Uterus (tissue), 4 donors: ENCODE measurements around the gene ARAF. TPM values are rescaled to one million over a fixed set of nuclear protein-coding genes. Genes with fewer than 3 reads are reported as not detected.
A peak's percentile ranks its signal among the peaks of the same experiment; 100 is the strongest.

ENCODE experiments used
- DNase-seq, 2 donors: peaks; one replicate each; pipeline ENCODE4 v3.0.0-alpha.2; 2019 to 2020
- H3K27ac ChIP-seq, 2 donors: fragments of 200-600 bp; sonication (generic); 1 replicate in 1 of 2; 2 replicates in 1 of 2; pipeline ENCODE4 v1.5.1; 2016 to 2018
- H3K27me3 ChIP-seq, 2 donors: fragments of 200-600 bp; sonication (generic); one replicate each; pipeline ENCODE4 v1.5.1; 2018 to 2019; ENCODE audit warnings: control low read depth in 1 of 2
- H3K36me3 ChIP-seq, 2 donors: fragments of 200-600 bp; sonication (generic); one replicate each; pipeline ENCODE4 v1.5.1; 2019; ENCODE audit warnings: control low read depth in 1 of 2
- H3K4me1 ChIP-seq, 2 donors: fragments of 200-600 bp; sonication (generic); one replicate each; pipeline ENCODE4 v1.5.1; 2018 to 2019; ENCODE audit warnings: control low read depth in 1 of 2
- H3K4me3 ChIP-seq, 2 donors: fragments of 200-600 bp; sonication (generic); 1 replicate in 1 of 2; 2 replicates in 1 of 2; pipeline ENCODE4 v1.5.1; 2018 to 2019; ENCODE audit warnings: mild to moderate bottlenecking in 1 of 2
- H3K9me3 ChIP-seq, 2 donors: fragments of 200-600 bp; sonication (generic); one replicate each; pipeline ENCODE4 v1.5.1; 2019; ENCODE audit warnings: control low read depth in 1 of 2
- CTCF ChIP-seq, 4 experiments: fragments of 200-600 bp in 2 of 4; fragments of 450-650 bp in 2 of 4; sonication (generic) in 2 of 4; IDR thresholded peaks; one replicate each; pipeline ENCODE4 v1.5.1; 2016 to 2019; ENCODE audit warnings: antibody characterized with exemption in 4 of 4, mild to moderate bottlenecking in 2 of 4, moderate library complexity in 1 of 4
- POLR2A ChIP-seq, 2 donors: fragments of 450-650 bp; IDR thresholded peaks; one replicate each; pipeline ENCODE4 v1.6.1; 2016; ENCODE audit warnings: antibody characterized with exemption in 2 of 2, mild to moderate bottlenecking in 1 of 2, moderate library complexity in 1 of 2
- intact Hi-C: fragments of 100-400 bp; cut with DNase I; formaldehyde crosslinking; loops from one replicate; pipeline ENCODE4 v1.15.1; 2023; ENCODE audit warnings: low total_unique reads
- total RNA-seq, 4 donors: library from RNA; depleted of rRNA in 3 of 4; stranded (reverse); fragments of >200 nt in 3 of 4; gene quantifications; one replicate each; pipeline versions ENCODE4 v1.1.0 to v1.2.4, GENCODE V29; 2014 to 2023
- donor health status: DM: yes; HTN: yes; CAD: no.

Gene ARAF
- total RNA-seq, 4 donors from 2014 or later = 5.6 to 65.6 (median 17.6) TPM

DNA sequence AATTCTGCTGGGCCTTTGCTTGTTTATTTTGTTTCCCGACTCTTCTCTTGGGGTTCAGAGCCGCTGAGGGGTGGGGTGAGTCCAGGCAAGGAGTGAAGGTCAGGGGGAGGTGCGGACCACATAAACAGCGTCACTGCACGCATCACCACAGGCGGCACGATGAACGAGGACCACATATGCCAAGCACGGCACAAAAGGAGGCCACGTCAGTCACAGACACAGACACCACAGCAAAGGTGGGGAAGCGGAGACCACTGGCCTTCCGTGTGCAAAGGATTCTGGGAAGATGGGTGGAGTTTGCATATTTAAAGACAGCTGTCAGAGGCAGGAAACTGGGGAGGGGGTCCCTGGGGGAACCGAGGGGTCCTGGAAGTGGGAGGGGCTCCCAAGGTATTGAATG, 10.9 kb downstream of the ARAF start:
- H3K27me3 ChIP-seq = no peaks in the 10 kb centered on the region
- H3K4me1 ChIP-seq = no peaks in the 10 kb centered on the region
- no peak overlapping the region for H3K27ac ChIP-seq
- no peak for DNase-seq
- H3K4me3 ChIP-seq = no peak overlapping the region
- no peaks in the 10 kb centered on the region for H3K36me3 ChIP-seq
- TF ChIP-seq CTCF (IDR thresholded peaks at IDR 0.05) (no peak), POLR2A (IDR thresholded peaks at IDR 0.05) (no peak)
- intact Hi-C loops = no loop called here
- H3K9me3 ChIP-seq = no peaks in the 10 kb centered on the region

DNA sequence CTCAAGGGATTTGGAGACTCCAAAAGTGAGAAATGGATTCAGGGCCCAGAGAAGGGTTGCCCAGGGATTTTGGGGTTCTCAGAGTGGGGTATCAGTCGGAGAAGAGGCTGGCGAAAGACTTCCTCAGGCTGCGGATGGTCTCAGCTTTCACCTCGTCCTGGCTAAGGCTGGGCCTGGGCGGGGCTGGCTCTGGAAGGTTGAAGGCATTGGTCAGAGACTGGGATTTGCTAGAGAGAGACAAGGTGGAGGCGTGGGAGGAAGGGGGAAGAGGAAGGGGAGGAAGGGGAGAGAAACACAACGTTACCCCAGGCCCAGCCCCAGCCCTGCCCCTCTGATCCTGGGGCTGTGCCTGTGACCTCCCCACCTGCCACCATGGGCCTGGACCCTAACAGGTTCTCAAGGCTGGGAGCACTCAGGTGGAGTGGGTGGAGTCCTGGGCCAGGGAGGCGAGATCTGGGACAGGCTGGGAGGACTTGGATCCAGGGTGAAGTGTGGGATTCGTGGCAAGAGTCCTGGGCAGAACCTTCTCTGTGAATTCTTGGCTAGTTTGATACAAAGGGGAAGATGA, 11.9 kb downstream of the ARAF start:
- TF ChIP-seq CTCF (IDR thresholded peaks at IDR 0.05) (no peak), POLR2A (IDR thresholded peaks at IDR 0.05) (no peak)
- peak overlapping the region; percentile 45 to 69 for H3K27ac ChIP-seq
- no peaks in the 10 kb centered on the region for H3K9me3 ChIP-seq
- intact Hi-C loops = no loop called here
- no peak for DNase-seq
- no peaks in the 10 kb centered on the region for H3K4me1 ChIP-seq
- H3K36me3 ChIP-seq = no peaks in the 10 kb centered on the region
- H3K4me3 ChIP-seq = no peak overlapping the region
- H3K27me3 ChIP-seq = no peaks in the 10 kb centered on the region

GRCh38 chrX:47573341-47574075, 12.5 kb downstream of the ARAF start:
- Histone ChIP-seq H3K36me3 (no peaks in the 10 kb centered on the region), H3K27me3 (no peaks in the 10 kb centered on the region), H3K4me3 (peak overlapping the region; percentile 3 to 25), H3K4me1 (no peaks in the 10 kb centered on the region), H3K27ac (peak overlapping the region; percentile 45 to 69), H3K9me3 (no peaks in the 10 kb centered on the region)
- no peak for TF ChIP-seq CTCF (IDR thresholded peaks at IDR 0.05)
- TF ChIP-seq POLR2A (IDR thresholded peaks at IDR 0.05) = no peak
- intact Hi-C loops = no loop called here
- peak; percentile 69 to 71 for DNase-seq

GRCh38 chrX:47574076-47574546, 13.1 kb downstream of the ARAF start:
- peak overlapping the region; percentile 45 to 69 for H3K27ac ChIP-seq
- H3K4me1 ChIP-seq = no peaks in the 10 kb centered on the region
- no peak for DNase-seq
- intact Hi-C loops = no loop called here
- no peaks in the 10 kb centered on the region for H3K9me3 ChIP-seq
- H3K36me3 ChIP-seq = no peaks in the 10 kb centered on the region
- H3K27me3 ChIP-seq = no peaks in the 10 kb centered on the region
- peak overlapping the region; percentile 3 to 25 for H3K4me3 ChIP-seq
- TF ChIP-seq CTCF (IDR thresholded peaks at IDR 0.05) (no peak), POLR2A (IDR thresholded peaks at IDR 0.05) (no peak)

GRCh38 chrX:47574547-47575301, 13.7 kb downstream of the ARAF start:
- intact Hi-C loops = no loop called here
- TF ChIP-seq POLR2A (IDR thresholded peaks at IDR 0.05) = no peak
- TF ChIP-seq CTCF (IDR thresholded peaks at IDR 0.05) = no peak
- H3K4me3 ChIP-seq = no peak overlapping the region

More at GRCh38 chrX:47574547-47575301, 13.7 kb downstream of the ARAF start:
- Histone ChIP-seq H3K27ac (peak overlapping the region; percentile 45 to 69), H3K27me3 (no peaks in the 10 kb centered on the region), H3K9me3 (no peaks in the 10 kb centered on the region), H3K36me3 (no peaks in the 10 kb centered on the region), H3K4me1 (no peaks in the 10 kb centered on the region)
- DNase-seq = no peak
